CD14-positive monocyte (primary cell): ENCODE data around the gene IP6K2. TPM values are rescaled to one million over a fixed set of nuclear protein-coding genes. Genes with fewer than 3 reads are reported as not detected.

Source experiments
- DNase-seq, 3 donors: peaks; one replicate each; pipeline ENCODE4 v3.0.0-alpha.2; 2011 to 2022
- H2AFZ ChIP-seq: 2 replicates; pipeline ENCODE4 v1.6.0; 2012; ENCODE audit warnings: mild to moderate bottlenecking, low read depth, low read length, inconsistent platforms; ENCODE audit not compliant: insufficient read depth, poor library complexity, severe bottlenecking
- H3K27ac ChIP-seq, 2 donors: 1 replicate in 1 of 2; 2 replicates in 1 of 2; pipeline ENCODE4 v1.5.1; 2012 to 2013; ENCODE audit warnings: low read length in 2 of 2, control low read depth in 1 of 2, inconsistent platforms in 1 of 2, low read depth in 1 of 2, mild to moderate bottlenecking in 1 of 2
- H3K27me3 ChIP-seq, 2 donors: one replicate each; pipeline versions ENCODE4 v1.6.0 to v1.6.1; 2011 to 2013; ENCODE audit warnings: low read length in 2 of 2; ENCODE audit not compliant: control insufficient read depth in 2 of 2, insufficient read depth in 2 of 2
- H3K36me3 ChIP-seq, 2 donors: replicated peaks in 1 of 2; 1 replicate in 1 of 2; 2 replicates in 1 of 2; pipeline versions ENCODE4 v1.5.1 to v1.6.1; 2012 to 2013; ENCODE audit warnings: low read length in 2 of 2, control low read depth in 1 of 2, inconsistent platforms in 1 of 2, mild to moderate bottlenecking in 1 of 2; ENCODE audit not compliant: insufficient read depth in 2 of 2, control insufficient read depth in 1 of 2
- H3K4me1 ChIP-seq, 2 donors: 1 replicate in 1 of 2; 2 replicates in 1 of 2; pipeline versions ENCODE4 v1.5.1 to v1.6.1; 2012 to 2013; ENCODE audit warnings: low read length in 2 of 2, control low read depth in 1 of 2, inconsistent platforms in 1 of 2, mild to moderate bottlenecking in 1 of 2, moderate library complexity in 1 of 2; ENCODE audit not compliant: insufficient read depth in 2 of 2, control insufficient read depth in 1 of 2
- H3K4me2 ChIP-seq: replicated peaks from 2 replicates; pipeline ENCODE3; 2012; ENCODE audit warnings: low read length, moderate library complexity, mild to moderate bottlenecking; ENCODE audit not compliant: poor library complexity, severe bottlenecking; ENCODE audit errors: extremely low read depth
- H3K4me3 ChIP-seq, 3 experiments: fragments of 200-600 bp in 1 of 3; sonication (generic) in 1 of 3; replicated peaks in 1 of 3; 1 replicate in 2 of 3; 2 replicates in 1 of 3; pipeline ENCODE4 v1.5.1; 2011 to 2013; ENCODE audit warnings: low read length in 3 of 3, mild to moderate bottlenecking in 3 of 3, control low read depth in 2 of 3, low read depth in 2 of 3, inconsistent platforms in 1 of 3, moderate library complexity in 1 of 3
- H3K79me2 ChIP-seq: 2 replicates; pipeline ENCODE4 v1.6.0; 2012; ENCODE audit warnings: mild to moderate bottlenecking, control low read depth, inconsistent platforms, low read length, moderate library complexity; ENCODE audit not compliant: insufficient read depth
- H3K9ac ChIP-seq: 2 replicates; pipeline ENCODE4 v1.6.0; 2017; ENCODE audit warnings: low read length, mild to moderate bottlenecking; ENCODE audit not compliant: insufficient read depth, poor library complexity, severe bottlenecking
- H3K9me3 ChIP-seq, 2 donors: replicated peaks in 1 of 2; 1 replicate in 1 of 2; 2 replicates in 1 of 2; pipeline versions ENCODE4 v1.5.1 to v1.6.1; 2012 to 2013; ENCODE audit warnings: low read length in 2 of 2, control low read depth in 1 of 2; ENCODE audit not compliant: control insufficient read depth in 1 of 2, insufficient read depth in 1 of 2
- H4K20me1 ChIP-seq: 2 replicates; pipeline ENCODE4 v1.6.0; 2012; ENCODE audit warnings: mild to moderate bottlenecking, low read length, control low read depth, moderate library complexity; ENCODE audit not compliant: insufficient read depth
- H3K27ac Mint-ChIP-seq, 7 donors: one replicate each; pipeline ENCODE4 v1.8.0; 2020; ENCODE audit warnings: mild to moderate bottlenecking in 7 of 7, mixed read lengths in 7 of 7, moderate library complexity in 6 of 7, inconsistent platforms in 2 of 7
- H3K27me3 Mint-ChIP-seq, 3 donors: one replicate each; pipeline ENCODE4 v1.8.0; 2021 to 2022; ENCODE audit warnings: low read depth in 3 of 3, mild to moderate bottlenecking in 3 of 3, mixed read lengths in 3 of 3, moderate library complexity in 3 of 3, inconsistent platforms in 1 of 3
- H3K36me3 Mint-ChIP-seq, 2 donors: one replicate each; pipeline ENCODE4 v1.8.0; 2020; ENCODE audit warnings: mixed read lengths in 2 of 2, inconsistent platforms in 1 of 2, mild to moderate bottlenecking in 1 of 2
- H3K4me1 Mint-ChIP-seq: one replicate; pipeline ENCODE4 v1.8.0; 2020; ENCODE audit warnings: mild to moderate bottlenecking, mixed read lengths
- H3K4me3 Mint-ChIP-seq, 2 donors: one replicate each; pipeline ENCODE4 v1.8.0; 2020; ENCODE audit warnings: mild to moderate bottlenecking in 2 of 2, mixed read lengths in 2 of 2, moderate library complexity in 1 of 2
- H3K9me3 Mint-ChIP-seq, 7 donors: one replicate each; pipeline ENCODE4 v1.8.0; 2020 to 2022; ENCODE audit warnings: mixed read lengths in 7 of 7, mild to moderate bottlenecking in 6 of 7, moderate library complexity in 6 of 7, inconsistent platforms in 2 of 7
- CTCF ChIP-seq: fragments of 200-600 bp; IDR thresholded peaks from one replicate; pipeline ENCODE4 v1.8.0; 2022; ENCODE audit warnings: antibody characterized with exemption, mild to moderate bottlenecking
- WGBS: methylation state at CpG from one replicate; pipeline ENCODE4 v1.1.5; 2013; ENCODE audit warnings: missing lambda C conversion rate; ENCODE audit not compliant: insufficient coverage; 5-methylcytosine and 5-hydroxymethylcytosine counted together
- intact Hi-C, 2 donors: fragments of 100-400 bp; cut with micrococcal nuclease; formaldehyde crosslinking; loops; one replicate each; pipeline versions ENCODE4 v1.15.0 to v1.15.1; 2023
- polyA plus RNA-seq, 3 donors: library from polyadenylated mRNA; depleted of rRNA in 1 of 3; unstranded in 2 of 3; stranded (reverse) in 1 of 3; fragments of 300-500 nt in 2 of 3; fragments of >200 nt in 1 of 3; fragmentation: Illumina TruSeq in 2 of 3; gene quantifications; 1 replicate in 2 of 3; 2 replicates in 1 of 3; pipeline ENCODE4 v1.2.3, GENCODE V29; 2012 to 2021

IP6K2 gene
- polyA plus RNA-seq, 3 donors, result 16.5 to 53.8 (median 18.7) TPM

GRCh38 chr3:48651771-48652170 lies 65.2 kb downstream of the IP6K2 start:
- Mint-ChIP-seq H3K27ac (no peak overlapping the region), H3K4me3 (no peak overlapping the region), H3K27me3 (peaks cover 4 to 8% (median 6%) of the 10 kb centered on the region in 3 donors), H3K4me1 (peaks cover 9% of the 10 kb centered on the region), H3K36me3 (no peaks in the 10 kb centered on the region), H3K9me3 (no peaks in the 10 kb centered on the region)
- no peak overlapping the region for H3K27ac ChIP-seq
- H3K4me2 ChIP-seq, result no peak overlapping the region
- H3K79me2 ChIP-seq, result no peaks in the 10 kb centered on the region
- intact Hi-C loops, result no loop called here
- H3K27me3 ChIP-seq, result peaks cover 0 to 5% of the 10 kb centered on the region in 2 donors
- no peak overlapping the region for H3K4me3 ChIP-seq
- 89% methylated on average over 11 of the region's 11 CpGs for WGBS
- H3K36me3 ChIP-seq, result no peaks in the 10 kb centered on the region
- peaks cover 10 to 17% of the 10 kb centered on the region in 2 donors for H3K4me1 ChIP-seq
- no peak for DNase-seq
- no peak overlapping the region for H2AFZ ChIP-seq
- no peak overlapping the region for H3K9ac ChIP-seq
- H4K20me1 ChIP-seq, result no peaks in the 10 kb centered on the region
- no peaks in the 10 kb centered on the region for H3K9me3 ChIP-seq
- no peak for TF ChIP-seq CTCF

- no peak for TF ChIP-seq CTCF
- intact Hi-C loops, result no loop called here
- Histone ChIP-seq H3K27ac (no peak overlapping the region), H4K20me1 (no peaks in the 10 kb centered on the region), H3K9me3 (no peaks in the 10 kb centered on the region), H2AFZ (no peak overlapping the region), H3K4me3 (no peak overlapping the region), H3K9ac (no peak overlapping the region), H3K27me3 (peaks cover 0 to 5% of the 10 kb centered on the region in 2 donors), H3K4me2 (no peak overlapping the region), H3K36me3 (no peaks in the 10 kb centered on the region), H3K4me1 (peaks cover 5 to 6% of the 10 kb centered on the region in 2 donors), H3K79me2 (no peaks in the 10 kb centered on the region)
- DNase-seq, result no peak
- 91% methylated on average over 12 of the region's 12 CpGs for WGBS
- no peak overlapping the region for H3K4me3 Mint-ChIP-seq
- H3K27ac Mint-ChIP-seq, result no peak overlapping the region
- H3K9me3 Mint-ChIP-seq, result no peaks in the 10 kb centered on the region
- peaks cover 6% of the 10 kb centered on the region for H3K4me1 Mint-ChIP-seq
- H3K36me3 Mint-ChIP-seq, result no peaks in the 10 kb centered on the region
- peaks cover under 1 to 6% (median 5%) of the 10 kb centered on the region in 3 donors for H3K27me3 Mint-ChIP-seq
These were observed 66.3 kb downstream of the IP6K2 start for GRCh38 chr3:48650723-48651122.
